GM19043 (cell line): Measurements from ENCODE around the gene HIPK2.
A peak's percentile ranks its signal among the peaks of the same experiment; 100 is the strongest.

Experiments
- ATAC-seq: cut with Tn5 transposase; IDR thresholded peaks from one replicate; pipeline ENCODE4 v1.9.1; 2021; ENCODE audit warnings: low read depth; ENCODE audit not compliant: unreplicated experiment

Gene HIPK2

DNA sequence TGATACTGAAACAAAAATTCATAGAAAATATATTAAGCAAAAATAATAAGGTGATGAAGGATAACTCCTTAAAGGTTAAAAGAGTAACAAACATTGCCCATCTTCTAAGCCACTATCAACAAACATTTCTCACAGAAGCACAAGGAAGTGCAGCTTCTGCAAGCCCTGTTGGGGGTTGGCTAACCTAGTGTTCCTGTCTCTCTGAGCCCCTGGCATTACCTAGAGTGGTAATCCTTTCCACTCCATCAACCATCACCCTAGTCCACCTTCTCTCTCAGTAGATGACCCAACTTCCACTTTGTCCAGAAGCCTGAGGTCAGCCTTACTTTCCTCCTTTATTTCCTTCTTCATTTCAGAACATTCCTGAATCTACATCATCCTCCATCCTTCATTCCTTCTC lies 59.7 kb downstream of the HIPK2 start:
- ATAC-seq, result no peak

GRCh38 chr7:139716156-139716942 lies 61.4 kb downstream of the HIPK2 start:
- ATAC-seq, result no peak

GRCh38 chr7:139715194-139715815 lies 62.5 kb downstream of the HIPK2 start:
- no peak for ATAC-seq

DNA sequence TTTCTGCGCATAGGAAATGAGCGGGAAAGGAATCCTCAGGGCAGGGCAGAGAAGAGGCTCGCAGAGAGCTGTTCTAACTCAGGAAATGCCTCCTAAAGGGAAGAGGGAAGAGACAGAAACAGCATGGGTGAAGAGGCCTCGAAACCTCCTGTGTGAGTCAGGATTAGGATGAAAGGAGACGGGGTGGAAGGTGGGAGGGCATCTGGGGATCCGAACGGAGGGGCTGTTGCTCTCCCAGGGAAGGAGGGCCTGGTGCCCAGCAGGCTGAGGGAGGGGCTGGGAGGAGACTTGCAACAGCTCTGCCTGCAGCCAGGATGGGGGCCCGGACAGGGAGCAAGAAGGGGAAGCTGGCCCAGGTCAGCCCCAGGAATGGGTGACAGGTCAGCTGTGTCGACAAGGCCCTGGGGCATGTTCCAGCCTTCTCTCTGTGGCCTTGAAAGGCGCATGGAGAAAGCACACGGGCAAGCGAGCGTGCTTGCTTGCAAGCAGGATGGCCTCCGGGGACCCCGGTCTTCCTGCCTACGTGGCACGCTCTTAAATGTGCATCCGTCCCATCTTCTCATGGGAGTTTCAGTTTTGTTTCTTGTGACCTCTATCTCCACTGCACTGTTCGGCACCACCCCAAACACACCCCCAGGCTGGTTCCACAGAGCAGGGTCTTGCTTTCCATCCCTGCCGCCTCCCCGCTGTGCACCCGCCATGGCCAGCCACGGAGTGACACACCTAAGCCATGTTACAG lies 63.5 kb downstream of the HIPK2 start:
- ATAC-seq, result peak; percentile 94

GRCh38 chr7:139713526-139714162 lies 64.2 kb downstream of the HIPK2 start:
- ATAC-seq, result no peak

DNA sequence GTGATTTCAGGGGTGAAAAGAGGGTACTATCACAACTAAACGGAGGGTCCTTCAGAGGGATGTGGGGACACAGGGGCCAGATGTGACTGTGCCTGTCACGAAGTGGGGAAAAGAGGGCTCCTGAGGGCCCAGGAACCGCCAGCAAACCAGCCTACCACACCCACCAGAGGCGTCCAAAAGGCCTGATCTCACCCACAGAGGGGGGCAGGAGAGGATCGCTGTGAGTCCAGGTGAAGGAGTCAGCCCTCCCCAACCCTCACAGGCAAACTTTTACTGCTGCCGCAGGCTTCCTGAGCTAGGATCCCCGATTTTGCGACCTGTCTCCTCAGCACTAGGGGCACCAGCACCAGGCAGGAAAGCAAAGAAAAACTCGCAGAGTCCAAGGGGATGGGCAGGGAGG lies 64.7 kb downstream of the HIPK2 start:
- no peak for ATAC-seq

DNA sequence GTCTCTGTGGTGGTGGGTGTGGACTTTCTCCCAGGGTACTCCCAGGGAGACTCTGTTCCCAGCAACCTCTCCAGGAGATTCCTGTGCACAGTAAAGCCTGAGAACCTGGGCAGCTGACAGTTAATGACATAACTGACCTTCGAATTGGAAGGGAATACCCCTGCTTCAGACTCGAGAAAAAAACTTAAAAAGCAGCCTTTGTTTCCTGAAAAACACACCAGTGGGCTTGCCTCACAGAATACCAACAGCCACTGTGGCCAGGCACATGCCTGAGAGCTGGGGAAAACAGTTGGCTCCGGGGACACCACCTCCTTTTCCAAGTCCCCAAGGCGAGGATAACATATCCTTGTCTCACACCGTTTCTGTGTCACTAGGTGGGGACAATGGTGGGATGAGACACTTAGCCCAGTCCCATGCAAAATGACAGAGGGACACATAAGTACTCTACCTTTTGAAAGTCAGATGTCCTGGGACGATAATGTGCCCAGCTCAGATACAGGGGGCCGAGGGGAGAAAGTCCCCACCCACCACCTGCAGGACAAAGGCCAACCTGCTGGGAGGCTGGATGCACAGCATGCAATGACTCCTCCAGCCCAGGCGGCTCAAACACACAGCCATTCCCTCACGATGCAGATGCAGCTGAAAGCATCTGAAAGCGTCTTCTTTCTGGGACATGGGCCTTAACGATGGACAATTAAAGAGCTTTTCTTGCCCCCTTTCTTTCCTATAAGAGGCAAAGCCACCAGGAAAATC lies 65.6 kb downstream of the HIPK2 start:
- no peak for ATAC-seq

DNA sequence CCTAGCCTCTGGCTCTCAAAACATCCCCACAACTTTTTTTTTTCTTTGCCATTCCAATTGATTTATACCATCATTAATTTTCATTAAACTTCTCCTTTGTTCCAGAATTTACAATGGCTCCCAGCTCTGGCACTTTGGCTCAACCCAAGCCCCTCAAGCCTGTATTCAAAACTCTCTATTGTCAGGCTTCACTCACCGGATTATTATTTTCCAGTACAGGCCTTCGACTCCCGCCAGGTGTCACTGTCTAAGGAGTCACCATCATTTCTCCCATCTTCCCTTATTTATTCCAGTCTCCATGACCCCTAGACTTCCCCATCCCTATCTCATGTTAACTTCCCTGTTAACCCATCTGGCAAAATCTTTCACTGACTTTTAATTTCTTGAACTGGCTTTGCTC lies 67.8 kb downstream of the HIPK2 start:
- ATAC-seq, result no peak

DNA sequence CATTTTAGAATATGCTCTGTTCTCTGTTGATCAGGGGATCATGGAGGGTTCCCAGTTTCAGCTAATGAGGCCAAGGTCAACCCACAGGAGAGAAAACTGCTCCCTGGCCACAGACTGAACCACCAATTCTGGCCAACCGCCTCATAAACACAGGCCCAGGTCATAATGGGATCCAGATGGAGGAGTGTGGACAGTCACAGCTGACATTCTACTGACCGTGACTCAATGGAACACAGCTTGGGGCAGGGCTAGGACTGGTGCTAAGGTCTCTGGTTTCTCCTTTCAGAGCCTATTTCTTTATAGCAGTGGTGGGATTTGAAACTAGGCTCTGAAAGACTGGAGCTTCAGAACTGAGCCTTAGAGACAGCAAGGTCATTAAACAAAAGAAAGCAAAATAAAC lies 68.3 kb downstream of the HIPK2 start:
- no peak for ATAC-seq

DNA sequence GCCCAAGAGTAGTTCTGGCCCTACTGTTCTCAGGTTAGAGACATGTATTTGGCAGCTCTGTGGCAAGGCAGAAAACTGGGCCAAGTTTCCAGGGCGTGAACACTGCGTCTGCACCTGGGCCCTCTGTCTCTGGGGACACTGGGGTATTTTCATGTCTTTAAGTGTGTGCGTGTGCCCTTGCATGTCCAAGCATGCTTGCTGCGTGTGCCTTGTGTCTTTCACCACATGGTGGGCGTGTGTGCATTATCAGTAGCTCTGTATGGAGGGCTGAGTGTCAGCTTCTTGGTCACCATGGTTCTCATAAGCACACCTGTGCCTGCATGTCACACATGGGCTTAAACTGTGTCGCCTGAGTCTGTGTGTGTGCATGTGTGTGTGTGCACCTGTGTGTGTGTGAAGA lies 69.3 kb downstream of the HIPK2 start:
- peak; percentile 77 for ATAC-seq

DNA sequence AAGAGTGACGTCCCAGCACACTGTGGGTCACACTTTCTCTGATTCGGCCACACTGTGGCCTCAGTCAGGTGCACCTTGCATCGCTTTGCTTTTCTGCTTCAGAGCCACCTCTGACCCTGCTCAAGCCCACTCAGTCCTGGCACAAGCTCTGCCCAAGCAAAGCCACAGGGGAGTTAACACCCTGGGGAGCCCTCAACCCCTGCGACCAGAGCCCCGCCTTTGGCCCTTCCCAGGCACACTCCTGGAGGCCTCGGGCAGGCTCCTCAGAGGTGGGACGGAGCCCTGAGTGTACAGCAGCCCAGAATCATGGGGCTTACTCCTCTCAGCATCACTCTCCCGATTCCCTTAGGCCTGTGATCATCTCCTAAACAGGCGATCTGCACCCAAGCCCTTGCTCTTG lies 71.0 kb downstream of the HIPK2 start:
- ATAC-seq, result no peak

DNA sequence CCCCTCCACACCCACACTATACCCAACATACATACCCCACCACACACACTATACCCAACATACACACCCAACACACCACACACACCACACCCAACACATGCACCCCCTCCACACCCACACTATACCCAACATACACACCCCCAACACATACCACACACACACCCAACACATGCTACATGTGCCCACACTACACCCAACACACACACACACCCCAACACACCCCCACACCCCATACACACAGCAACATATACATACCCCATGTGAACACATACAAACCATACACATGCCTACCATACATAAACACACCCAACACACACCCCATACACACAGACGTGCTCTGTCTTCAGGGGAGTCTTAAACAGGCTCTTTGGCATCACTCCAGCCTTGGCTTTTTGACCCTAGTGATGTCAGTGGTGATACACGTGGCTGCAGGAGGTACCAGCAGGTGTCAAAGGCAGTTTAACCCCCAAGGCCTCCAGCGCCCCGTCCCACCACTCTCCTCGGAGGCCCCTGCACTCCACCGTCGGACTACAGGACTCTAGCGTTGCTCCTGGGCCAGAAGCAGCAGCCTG lies 73.4 kb downstream of the HIPK2 start:
- ATAC-seq, result no peak

DNA sequence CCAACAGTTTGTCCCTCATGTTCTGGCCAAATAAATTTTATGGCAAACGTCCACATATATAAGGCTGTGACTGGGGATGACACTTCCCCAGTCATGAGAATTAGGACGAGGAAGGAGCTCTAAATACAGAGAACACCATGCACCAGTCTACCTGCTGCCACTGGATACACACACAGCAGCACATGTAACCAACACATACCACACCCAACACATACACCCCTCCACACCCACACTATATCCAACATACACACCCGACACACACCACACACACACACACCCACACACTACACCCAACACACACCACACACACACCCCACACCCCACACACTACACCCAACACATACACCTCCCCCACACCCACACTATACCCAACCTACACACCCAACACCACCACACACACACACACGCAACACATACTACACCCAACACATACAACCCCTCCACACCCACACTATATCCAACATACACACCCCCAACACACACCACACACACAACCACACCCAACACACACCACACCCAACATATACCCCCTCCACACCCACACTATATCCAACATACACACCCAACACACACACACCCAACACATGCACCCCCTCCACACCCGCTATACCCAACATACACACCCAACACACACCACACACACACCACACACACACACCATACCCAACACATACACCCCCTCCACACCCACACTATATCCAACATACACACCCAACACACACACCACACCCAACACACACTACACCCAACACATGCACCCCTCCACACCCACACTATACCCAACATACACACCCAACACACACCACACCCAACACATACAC lies 74.1 kb downstream of the HIPK2 start:
- no peak for ATAC-seq

DNA sequence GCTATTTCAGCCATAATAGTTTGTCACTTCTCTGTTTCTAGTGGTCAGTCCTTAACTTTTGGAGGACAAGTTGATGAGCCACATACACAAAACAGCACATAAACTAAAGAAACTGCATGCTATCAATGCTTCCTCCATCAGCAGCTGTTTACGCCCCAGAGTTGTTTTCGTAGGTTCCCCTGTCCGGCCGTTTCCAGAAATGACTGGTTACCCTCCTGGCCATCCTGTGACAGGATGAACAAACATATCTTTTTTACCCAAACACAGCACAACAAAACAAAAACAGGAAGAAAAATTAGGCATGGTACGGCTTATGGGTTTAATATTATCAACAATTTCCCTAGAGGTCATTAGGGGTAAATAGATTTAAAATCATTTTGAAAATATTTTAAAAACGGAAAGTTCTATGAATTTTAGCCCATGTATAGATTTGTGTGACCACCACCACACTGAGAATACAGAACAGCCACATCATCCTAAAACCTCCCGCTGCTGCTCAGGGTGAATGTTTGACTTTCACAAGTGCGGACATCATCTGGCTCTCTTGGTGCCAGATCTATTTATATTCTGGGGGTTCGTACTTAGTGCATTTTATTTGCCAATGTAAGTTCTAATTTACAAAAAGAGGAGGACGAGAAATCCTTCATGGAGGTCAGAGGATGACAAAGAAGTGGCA lies 74.8 kb downstream of the HIPK2 start:
- ATAC-seq, result peak; percentile 61

DNA sequence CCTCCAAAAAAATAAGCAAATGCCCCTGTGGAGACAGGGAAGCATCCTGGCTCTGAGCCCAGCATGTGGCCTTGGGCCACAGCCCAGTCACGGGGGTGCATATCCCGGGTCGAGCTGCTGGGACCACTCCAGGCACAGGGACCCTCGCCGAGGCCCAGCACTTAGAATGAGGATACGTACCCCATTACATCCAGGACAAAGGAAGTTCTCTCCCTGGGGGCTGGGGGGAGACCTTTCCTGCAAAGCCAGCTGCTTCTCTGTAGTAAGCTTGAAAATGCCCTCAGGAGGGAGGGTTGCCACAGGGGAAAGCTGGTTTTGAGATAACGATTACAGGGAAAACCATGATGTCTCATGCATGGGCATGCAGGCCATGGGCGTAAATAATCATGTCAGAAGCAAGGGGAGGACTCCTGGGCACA lies 75.5 kb downstream of the HIPK2 start:
- ATAC-seq, result no peak

GRCh38 chr7:139701908-139702307 lies 75.9 kb downstream of the HIPK2 start:
- ATAC-seq, result no peak

- ATAC-seq, result no peak
Observed at GRCh38 chr7:139700505-139701235, 77.1 kb downstream of the HIPK2 start.
